Effector CD4-positive, alpha-beta T cell (primary cell): ENCODE data around the gene RIPPLY3. TPM values are rescaled to one million over a fixed set of nuclear protein-coding genes. Genes with fewer than 3 reads are reported as not detected.

Source experiments
- DNase-seq: peaks from one replicate; pipeline ENCODE4 v3.0.0-alpha.2; 2020
- total RNA-seq: gene quantifications from one replicate; lab custom pipeline; 2026; lab: John Stamatoyannopoulos, UW

RIPPLY3 gene, protein sequence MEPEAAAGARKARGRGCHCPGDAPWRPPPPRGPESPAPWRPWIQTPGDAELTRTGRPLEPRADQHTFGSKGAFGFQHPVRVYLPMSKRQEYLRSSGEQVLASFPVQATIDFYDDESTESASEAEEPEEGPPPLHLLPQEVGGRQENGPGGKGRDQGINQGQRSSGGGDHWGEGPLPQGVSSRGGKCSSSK
- not detected for total RNA-seq

GRCh38 chr21:37006486-37007291 lies at the start of gene RIPPLY3:
Gene RIPPLY3 (plus strand): TSS chr21:37006702. CDS start chr21:37006773, 71 bp downstream.
- no peak for DNase-seq

DNA sequence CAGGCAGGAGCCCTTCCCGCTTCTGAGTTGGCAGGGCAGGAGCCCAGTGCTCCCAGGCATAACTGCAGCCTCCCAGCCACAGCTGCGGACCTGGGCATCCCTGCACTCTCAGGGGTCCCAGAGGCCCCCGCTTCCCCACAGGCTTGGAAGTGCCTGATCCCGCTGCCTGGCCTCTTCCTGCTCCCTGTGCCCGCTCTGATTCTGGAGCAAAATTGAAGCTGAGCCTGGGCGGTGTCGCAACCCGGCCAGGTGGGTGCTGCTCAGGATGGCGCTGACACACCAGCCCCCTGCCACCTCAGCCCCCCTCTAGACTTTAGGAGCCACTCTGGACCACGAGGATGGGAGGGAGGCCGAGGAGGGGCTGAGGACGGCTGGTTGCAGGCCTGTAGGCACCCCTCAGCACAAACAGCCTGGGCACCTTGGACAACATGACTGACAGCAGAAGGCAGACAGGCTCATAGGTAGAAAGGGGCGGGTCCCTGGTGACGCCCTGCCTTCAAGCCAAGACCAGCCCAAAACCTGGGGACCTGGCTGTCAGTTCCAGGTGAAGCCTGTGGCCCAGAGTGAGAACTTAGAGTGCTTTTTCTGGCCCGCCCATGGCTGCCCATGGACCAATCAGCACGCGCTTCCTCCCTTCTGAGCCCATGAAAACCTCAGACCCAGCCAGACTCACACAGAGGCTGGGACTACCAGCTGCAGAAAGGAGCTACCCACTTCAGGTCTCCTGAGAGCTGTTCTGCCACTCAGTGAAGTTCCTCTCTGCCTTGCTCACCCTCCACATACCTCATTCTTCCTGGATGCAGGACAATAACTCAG lies 47.3 kb upstream of the RIPPLY3 start:
- DNase-seq: no peak

DNA sequence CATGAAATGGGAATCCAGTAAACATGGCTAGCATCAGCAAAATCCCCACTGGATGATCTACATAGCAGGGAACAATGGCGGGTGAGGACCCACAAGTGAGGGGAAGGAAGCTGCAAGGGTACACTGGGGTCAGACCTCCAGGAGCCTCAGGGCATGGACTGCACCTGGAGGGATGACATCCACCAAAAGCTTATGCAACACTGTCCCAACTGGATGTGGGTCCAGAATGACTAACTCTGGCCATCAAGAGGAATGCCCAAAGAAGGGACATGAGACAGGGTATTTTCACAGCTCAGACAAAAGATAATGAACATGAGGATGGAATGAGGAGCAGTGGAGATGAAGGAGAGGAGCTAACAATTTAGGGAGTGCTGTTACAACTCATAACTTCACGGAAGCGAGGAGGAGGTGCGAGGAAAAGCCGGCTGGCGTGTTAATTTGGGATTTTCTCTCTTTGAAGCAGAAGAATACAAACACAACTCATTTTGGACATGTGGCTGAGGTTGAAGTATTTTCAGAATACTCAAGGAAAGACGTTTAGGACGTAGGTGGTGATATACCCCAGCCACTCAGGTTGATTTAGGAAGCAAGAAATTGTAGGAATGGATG lies 45.7 kb upstream of the RIPPLY3 start:
- DNase-seq: no peak

DNA sequence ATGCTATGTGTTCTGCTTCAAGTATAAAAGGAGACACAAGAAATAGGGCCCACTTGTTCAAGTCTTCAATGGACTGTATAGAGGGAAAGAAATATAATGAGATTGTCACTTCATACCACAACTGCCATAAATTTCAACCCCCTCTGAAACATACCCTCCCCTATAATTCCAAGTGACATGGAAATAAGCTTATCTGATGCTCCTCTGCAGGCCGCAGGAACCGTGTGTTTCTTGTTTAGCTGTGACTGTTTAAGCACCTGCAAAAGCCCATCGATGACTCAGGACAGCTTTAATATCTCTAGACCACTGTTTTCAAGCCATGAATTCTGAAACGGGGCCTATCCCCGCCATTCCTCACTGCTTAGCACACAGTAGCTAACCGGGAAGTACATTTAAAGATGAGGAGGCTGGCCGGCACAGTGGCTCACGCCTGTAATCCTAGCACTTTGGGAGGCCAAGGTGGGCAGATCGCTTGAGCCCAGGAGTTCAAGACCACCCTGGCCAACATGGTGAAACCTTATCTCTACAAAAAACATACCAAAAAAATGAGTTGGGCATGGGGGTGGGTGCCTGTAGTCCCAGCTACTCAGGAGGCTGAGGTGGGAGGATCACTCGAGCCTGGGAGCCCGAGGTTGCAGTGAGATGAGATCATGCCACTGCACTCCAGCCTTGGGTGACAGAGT lies 44.3 kb upstream of the RIPPLY3 start:
- no peak for DNase-seq

DNA sequence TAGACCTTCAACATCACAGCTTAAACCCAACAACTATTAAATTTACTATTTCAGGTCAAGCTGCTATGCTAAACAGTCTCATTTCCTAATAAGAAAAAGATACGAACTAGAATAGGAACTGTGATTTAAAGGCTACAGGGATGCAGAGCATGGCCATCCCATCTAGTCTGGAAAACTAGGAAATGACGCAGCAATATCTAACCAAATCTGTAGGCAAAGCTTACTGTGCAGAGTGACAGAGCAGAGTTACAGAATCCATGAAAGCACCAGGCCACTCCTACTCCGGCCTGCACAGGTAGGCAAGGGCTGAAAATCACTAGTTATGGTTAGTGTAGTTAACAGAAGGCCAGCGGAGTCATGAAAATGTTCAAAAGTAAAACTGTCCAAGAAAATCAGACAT lies 42.1 kb upstream of the RIPPLY3 start:
- DNase-seq: no peak

DNA sequence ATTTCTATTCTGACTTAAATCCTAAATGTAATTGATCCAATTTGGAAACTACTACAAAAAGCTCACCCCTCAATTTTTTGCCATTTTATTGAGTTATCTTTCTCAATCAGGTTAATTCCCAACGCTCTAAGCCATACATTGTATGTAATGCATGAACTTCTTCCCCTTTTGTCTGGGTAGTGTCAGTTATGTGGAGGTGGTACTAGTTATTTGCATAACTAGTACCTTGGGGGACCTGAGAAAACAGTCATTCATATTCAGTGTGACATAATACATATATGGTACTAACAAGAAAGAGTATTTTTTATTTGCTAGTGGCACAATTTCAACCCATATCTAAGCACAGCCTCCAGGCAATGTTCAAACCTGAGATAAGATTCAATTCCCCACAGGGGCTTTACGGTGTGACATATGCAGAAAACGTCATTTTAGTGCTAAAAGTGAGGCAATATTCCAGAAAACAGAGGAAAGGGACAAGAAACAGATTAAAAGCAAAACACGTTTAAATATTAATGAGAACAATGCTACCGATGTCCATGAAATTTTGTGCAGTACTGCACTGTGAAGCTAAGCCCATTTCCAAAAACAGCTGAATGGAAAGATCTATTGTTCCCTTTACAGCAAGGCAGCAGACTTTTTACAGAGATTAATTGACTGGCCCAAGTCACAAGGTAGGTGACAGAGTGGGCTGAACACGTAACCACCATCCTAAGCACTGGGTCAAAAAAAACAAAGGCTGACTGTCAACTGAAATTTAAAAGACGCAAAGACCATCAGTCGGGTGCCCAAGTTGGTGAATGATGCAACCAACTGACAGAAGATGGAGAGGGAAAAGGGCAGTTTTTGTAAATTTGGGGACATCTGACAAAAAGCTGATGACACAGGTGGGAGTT lies 41.4 kb upstream of the RIPPLY3 start:
- DNase-seq: no peak

GRCh38 chr21:36965720-36966065 lies 40.8 kb upstream of the RIPPLY3 start:
- DNase-seq: no peak

- peak; percentile 61 for DNase-seq
These were observed 40.3 kb upstream of the RIPPLY3 start, which contains the start of gene HLCS for GRCh38 chr21:36966066-36966820. Gene HLCS (minus strand): TSS chr21:36966669. CDS start chr21:36966638, 31 bp downstream.

- DNase-seq: no peak
These were observed 39.4 kb upstream of the RIPPLY3 start for GRCh38 chr21:36966821-36967768.

- DNase-seq: no peak
These were observed 38.1 kb upstream of the RIPPLY3 start for GRCh38 chr21:36968414-36968813.

DNA sequence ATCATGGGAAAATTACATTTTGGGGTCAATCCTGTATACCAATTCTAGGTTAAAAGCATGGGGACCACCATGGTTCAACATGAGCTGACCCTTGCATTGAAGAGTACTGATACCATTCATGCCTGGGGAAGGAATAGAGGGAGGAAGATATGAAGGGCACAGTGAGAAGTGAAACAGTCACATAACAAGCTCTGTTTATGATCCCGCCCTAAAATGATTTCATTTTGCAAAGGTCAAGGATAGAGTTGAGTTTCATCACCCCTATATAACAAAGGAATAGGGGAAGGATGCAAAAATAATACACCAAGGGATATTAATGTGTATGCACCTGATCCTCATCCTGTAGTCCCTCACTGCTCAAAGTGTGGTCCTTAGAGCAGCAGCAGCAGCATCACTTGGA lies 37.5 kb upstream of the RIPPLY3 start:
- DNase-seq: no peak

- no peak for DNase-seq
These were observed 32.3 kb upstream of the RIPPLY3 start for GRCh38 chr21:36973986-36974850.

DNA sequence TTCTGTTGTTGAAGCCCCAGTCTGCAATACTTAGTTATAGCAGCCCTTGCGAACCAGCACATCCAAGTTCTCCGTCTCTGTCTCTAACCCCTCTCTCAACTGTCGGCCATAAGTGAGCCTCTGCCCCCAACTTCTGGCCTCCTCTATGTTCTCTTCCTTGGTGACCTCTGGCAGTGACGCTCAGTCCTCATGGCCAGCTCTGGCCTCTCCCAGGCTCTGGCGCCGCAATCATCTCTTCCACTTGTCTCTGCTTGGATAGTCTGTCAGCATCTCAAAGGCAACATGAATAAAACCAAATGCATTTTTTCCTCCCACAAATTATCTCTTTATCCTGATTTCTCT lies 31.7 kb upstream of the RIPPLY3 start:
- DNase-seq: no peak

DNA sequence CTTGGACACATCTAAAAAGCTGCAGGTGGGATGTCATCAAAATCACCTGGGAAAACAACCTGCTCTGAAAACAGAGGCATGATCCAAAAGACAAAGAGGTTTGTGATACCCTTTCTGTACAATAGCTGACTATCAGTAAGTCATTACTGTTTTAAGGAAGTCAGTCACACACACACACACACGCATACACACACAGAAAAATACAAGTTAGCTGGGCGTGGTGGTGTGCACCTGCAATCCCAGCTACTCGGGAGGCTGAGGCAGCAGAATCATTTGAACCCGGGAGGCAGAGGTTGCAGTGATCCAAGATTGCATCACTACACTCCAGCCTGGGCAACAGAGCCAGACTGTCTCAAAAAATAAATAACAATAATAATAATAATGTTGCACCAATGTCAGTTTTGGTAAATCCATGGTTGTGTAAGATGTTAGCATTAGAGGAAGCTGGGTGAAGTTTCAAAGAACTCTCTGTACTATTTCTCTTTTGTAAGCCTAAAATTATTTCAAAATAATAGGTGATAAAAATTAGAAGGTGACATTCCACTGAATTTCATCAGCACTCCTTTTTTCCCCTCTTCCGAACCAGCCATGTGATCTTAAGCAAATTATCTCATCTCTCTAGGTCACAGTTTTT lies 30.2 kb upstream of the RIPPLY3 start:
- no peak for DNase-seq

DNA sequence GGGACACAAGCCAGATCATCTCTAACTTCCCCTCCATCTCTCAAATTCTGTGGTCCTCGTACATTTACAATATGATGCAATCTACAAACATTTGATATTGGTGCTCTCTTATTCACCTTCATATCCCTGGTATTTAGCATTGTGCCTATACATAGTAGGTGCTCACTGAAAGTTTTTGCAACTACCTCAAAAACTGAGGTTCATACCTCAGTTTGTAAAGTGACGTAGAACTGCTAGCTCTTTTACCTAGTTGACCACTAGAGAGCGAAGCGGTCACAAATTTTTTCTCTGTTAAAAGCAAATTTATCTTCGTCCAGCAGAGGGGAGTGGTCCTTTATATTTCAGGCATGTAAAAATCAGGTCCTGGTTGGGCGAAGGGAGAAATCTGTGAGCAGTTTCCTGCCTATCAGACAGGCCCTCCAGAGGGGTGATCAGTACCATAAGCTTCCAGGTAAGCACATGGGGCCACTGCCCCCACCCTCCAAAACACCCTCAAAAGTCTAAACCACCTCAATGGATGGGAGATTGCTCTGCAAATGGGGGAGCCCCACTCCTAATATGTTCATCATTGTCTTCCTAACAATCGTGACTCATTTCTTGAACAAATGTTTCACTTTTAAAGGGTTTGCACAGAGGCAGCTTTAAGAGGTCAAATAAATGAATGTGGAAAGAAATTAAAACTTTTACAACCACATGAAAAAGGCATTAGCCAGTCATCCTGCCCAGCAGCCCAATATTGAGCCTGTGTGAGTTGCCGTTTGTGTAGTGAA lies 29.4 kb upstream of the RIPPLY3 start:
- DNase-seq: no peak

- no peak for DNase-seq
These were observed 26.0 kb upstream of the RIPPLY3 start for GRCh38 chr21:36980280-36981048.

GRCh38 chr21:36981049-36981391 lies 25.5 kb upstream of the RIPPLY3 start:
- DNase-seq: no peak
